H1 (cell line): ENCODE results near the gene VTN. TPM values are rescaled to one million over a fixed set of nuclear protein-coding genes. Genes with fewer than 3 reads are reported as not detected.
A peak's percentile ranks its signal among the peaks of the same experiment; 100 is the strongest.

Source experiments
- CTCF ChIA-PET: fragments of 300-600 bp; sonication (Branson Sonifier 250); formaldehyde crosslinking; loops from one replicate; lab custom pipeline; 2021; ENCODE audit not compliant: partially characterized antibody; lab: Charles Lee
- POLR2A ChIA-PET: fragments of 300-600 bp; sonication (Branson Sonifier 250); formaldehyde crosslinking; loops from one replicate; lab custom pipeline; 2021; ENCODE audit warnings: inconsistent platforms; ENCODE audit not compliant: partially characterized antibody; lab: Charles Lee
- DNase-seq, 2 experiments: peaks; one replicate each; pipeline versions ENCODE4 v3.0.0 to v3.0.0-alpha.2; 2010 to 2022; ENCODE audit warnings: low spot score in 2 of 2, low read depth in 1 of 2, mixed read lengths in 1 of 2
- FAIRE-seq: peaks from 2 replicates; lab custom pipeline; 2011; peaks lifted over from hg19 to GRCh38; lab: Jason Lieb, UNC
- H2AFZ ChIP-seq: 2 replicates; pipeline ENCODE4 v1.8.1; 2012; ENCODE audit warnings: low read length, inconsistent platforms
- H2AK5ac ChIP-seq: 2 replicates; pipeline ENCODE4 v1.6.1; 2013; ENCODE audit warnings: low read depth, low read length
- H2BK120ac ChIP-seq: replicated peaks from 2 replicates; pipeline ENCODE3; 2013; ENCODE audit warnings: low read depth, low read length, inconsistent platforms
- H2BK12ac ChIP-seq: 2 replicates; pipeline ENCODE4 v1.6.1; 2013; ENCODE audit warnings: low read depth, low read length
- H2BK15ac ChIP-seq: 2 replicates; pipeline ENCODE4 v1.6.1; 2013; ENCODE audit warnings: low read length
- H2BK20ac ChIP-seq: 2 replicates; pipeline ENCODE4 v1.6.1; 2013; ENCODE audit warnings: low read length
- H2BK5ac ChIP-seq: 2 replicates; pipeline ENCODE4 v1.6.1; 2013; ENCODE audit warnings: low read depth, low read length
- H3K14ac ChIP-seq: 2 replicates; pipeline ENCODE4 v1.6.1; 2013; ENCODE audit warnings: inconsistent platforms; ENCODE audit not compliant: insufficient read length
- H3K18ac ChIP-seq: 2 replicates; pipeline ENCODE4 v1.6.1; 2013; ENCODE audit warnings: low read length; ENCODE audit errors: extremely low read depth
- H3K23ac ChIP-seq: 2 replicates; pipeline ENCODE4 v1.6.1; 2013; ENCODE audit warnings: inconsistent platforms; ENCODE audit not compliant: insufficient read length
- H3K23me2 ChIP-seq: 2 replicates; pipeline ENCODE4 v1.6.1; 2013; ENCODE audit warnings: low read depth, low read length
- H3K27ac ChIP-seq: 2 replicates; pipeline ENCODE4 v1.6.1; 2011; ENCODE audit warnings: low read depth, low read length, inconsistent platforms
- H3K27me3 ChIP-seq, 4 experiments: replicated peaks in 1 of 4; 1 replicate in 1 of 4; 2 replicates in 3 of 4; pipeline versions ENCODE4 v1.6.1 to v1.8.1; 2011 to 2013; ENCODE audit warnings: low read length in 3 of 4, mild to moderate bottlenecking in 3 of 4, inconsistent platforms in 2 of 4, mixed read lengths in 2 of 4, moderate library complexity in 1 of 4; ENCODE audit not compliant: control insufficient read depth in 3 of 4, insufficient read depth in 3 of 4; ENCODE audit errors: extremely low read depth in 1 of 4
- H3K36me3 ChIP-seq, 4 experiments: 2 replicates each; pipeline versions ENCODE4 v1.6.1 to v1.8.1; 2011 to 2013; ENCODE audit warnings: mild to moderate bottlenecking in 4 of 4, low read length in 3 of 4, moderate library complexity in 2 of 4, control low read depth in 1 of 4, inconsistent platforms in 1 of 4; ENCODE audit not compliant: insufficient read depth in 4 of 4, control insufficient read depth in 2 of 4
- H3K4ac ChIP-seq: replicated peaks from 2 replicates; pipeline ENCODE3; 2013; ENCODE audit warnings: low read length, low read depth, mixed read lengths, inconsistent platforms; ENCODE audit not compliant: insufficient read length
- H3K4me1 ChIP-seq, 4 experiments: replicated peaks in 1 of 4; 1 replicate in 1 of 4; 2 replicates in 3 of 4; pipeline versions ENCODE4 v1.6.1 to v1.8.1; 2011 to 2013; ENCODE audit warnings: low read length in 3 of 4, inconsistent platforms in 2 of 4, mixed read lengths in 1 of 4; ENCODE audit not compliant: insufficient read depth in 4 of 4, control insufficient read depth in 3 of 4
- H3K4me2 ChIP-seq, 2 experiments: 2 replicates each; pipeline versions ENCODE4 v1.6.1 to v1.8.1; 2011 to 2013; ENCODE audit warnings: low read depth in 2 of 2, low read length in 2 of 2, control low read depth in 1 of 2, inconsistent platforms in 1 of 2, mild to moderate bottlenecking in 1 of 2; ENCODE audit not compliant: insufficient read depth in 1 of 2
- H3K4me3 ChIP-seq, 4 experiments: fragments of 200-600, 300-600 bp in 1 of 4; sonication (generic), shearing (Covaris generic), sonication (Bioruptor Twin) in 1 of 4; 2 replicates each; pipeline versions ENCODE4 v1.5.1 to v1.8.1; 2011 to 2016; ENCODE audit warnings: low read length in 4 of 4, low read depth in 3 of 4, control low read depth in 2 of 4, inconsistent platforms in 2 of 4, mild to moderate bottlenecking in 2 of 4, mixed read lengths in 1 of 4, moderate library complexity in 1 of 4; ENCODE audit not compliant: insufficient read depth in 2 of 4; ENCODE audit errors: extremely low read depth in 1 of 4
- H3K56ac ChIP-seq: replicated peaks from 2 replicates; pipeline ENCODE3; 2013; ENCODE audit warnings: low read depth, mild to moderate bottlenecking, mixed read lengths, low read length, inconsistent platforms; ENCODE audit not compliant: insufficient read length
- H3K79me1 ChIP-seq: 2 replicates; pipeline ENCODE4 v1.6.1; 2013; ENCODE audit warnings: low read depth, low read length, control low read depth
- H3K79me2 ChIP-seq, 2 experiments: 2 replicates each; pipeline versions ENCODE4 v1.6.1 to v1.8.1; 2012 to 2013; ENCODE audit warnings: low read length in 2 of 2, mild to moderate bottlenecking in 2 of 2, inconsistent platforms in 1 of 2; ENCODE audit not compliant: insufficient read depth in 2 of 2, control insufficient read depth in 1 of 2
- H3K9ac ChIP-seq, 4 experiments: replicated peaks in 1 of 4; 1 replicate in 1 of 4; 2 replicates in 3 of 4; pipeline versions ENCODE4 v1.6.1 to v1.8.1; 2011 to 2013; ENCODE audit warnings: low read depth in 3 of 4, low read length in 3 of 4, control low read depth in 2 of 4, mild to moderate bottlenecking in 2 of 4, moderate library complexity in 2 of 4, inconsistent platforms in 1 of 4; ENCODE audit errors: extremely low read depth in 1 of 4
- H3K9me3 ChIP-seq, 2 experiments: 2 replicates each; pipeline versions ENCODE4 v1.6.1 to v1.8.1; 2012 to 2013; ENCODE audit warnings: mild to moderate bottlenecking in 2 of 2, moderate library complexity in 2 of 2, control low read depth in 1 of 2, inconsistent platforms in 1 of 2, low read depth in 1 of 2, low read length in 1 of 2, mixed read lengths in 1 of 2; ENCODE audit not compliant: insufficient read depth in 2 of 2
- H4K20me1 ChIP-seq, 2 experiments: replicated peaks in 1 of 2; 2 replicates each; pipeline versions ENCODE3 to v1.8.1; 2011 to 2013; ENCODE audit warnings: inconsistent platforms in 2 of 2, low read length in 2 of 2, mild to moderate bottlenecking in 1 of 2; ENCODE audit not compliant: insufficient read depth in 2 of 2, control insufficient read depth in 1 of 2
- H4K5ac ChIP-seq: 2 replicates; pipeline ENCODE4 v1.6.1; 2013; ENCODE audit warnings: low read length, low read depth, mixed read lengths, inconsistent platforms; ENCODE audit not compliant: insufficient read length
- H4K8ac ChIP-seq: 2 replicates; pipeline ENCODE4 v1.8.0; 2013; ENCODE audit warnings: mild to moderate bottlenecking, moderate library complexity, low read length, inconsistent platforms; ENCODE audit not compliant: insufficient read depth; ENCODE audit errors: extremely low read depth
- H4K91ac ChIP-seq: replicated peaks from 2 replicates; pipeline ENCODE3; 2013; ENCODE audit warnings: low read length, mixed read lengths, inconsistent platforms; ENCODE audit not compliant: insufficient read length
- ASH2L ChIP-seq: fragments of 200-600, 300-600 bp; sonication (generic); IDR thresholded peaks from one replicate; pipeline ENCODE4 v1.7.1; 2017; ENCODE audit warnings: low read length
- FOSL1 ChIP-seq: IDR thresholded peaks from 2 replicates; pipeline ENCODE4 v1.6.1; 2011; ENCODE audit warnings: mild to moderate bottlenecking, low read depth, low read length, moderate library complexity; ENCODE audit not compliant: insufficient read depth
- KDM5A ChIP-seq: fragments of 200-600 bp; IDR thresholded peaks from 2 replicates; pipeline ENCODE4 v1.7.1; 2012; ENCODE audit warnings: mild to moderate bottlenecking, low read length, inconsistent platforms, mixed read lengths
- TBP ChIP-seq: IDR thresholded peaks from 2 replicates; pipeline ENCODE4 v1.6.1; 2011; ENCODE audit warnings: low read depth, low read length, improper control_type of control experiment
- WGBS, 2 experiments: shearing (Covaris generic) in 1 of 2; methylation state at CpG; one replicate each; pipeline versions ENCODE4 v1.1.6 to v1.1.7; 2013 to 2015; ENCODE audit warnings: low lambda C conversion rate in 2 of 2, mixed read lengths in 2 of 2, inconsistent platforms in 1 of 2, low coverage in 1 of 2, missing lambda C conversion rate in 1 of 2; ENCODE audit not compliant: insufficient replicate concordance in 2 of 2, insufficient coverage in 1 of 2, insufficient read length in 1 of 2; ENCODE audit errors: extremely low coverage in 1 of 2, missing lambda C conversion rate in 1 of 2; 5-methylcytosine and 5-hydroxymethylcytosine counted together
- polyA plus RNA-seq, 7 experiments: library from polyadenylated mRNA; depleted of rRNA in 3 of 7; stranded (reverse) in 5 of 7; unstranded in 2 of 7; fragments of >200 nt in 5 of 7; fragments of 200-250 nt in 2 of 7; gene quantifications; 1 replicate in 5 of 7; 2 replicates in 1 of 7; 4 replicates in 1 of 7; pipeline versions ENCODE4 v1.2.1 to v1.2.3, GENCODE V29; 2011 to 2013; ENCODE audit warnings: missing spikeins in 2 of 7, mixed read lengths in 2 of 7
- total RNA-seq: library from RNA; stranded (reverse); fragmentation: NEBNext Ultra II Directional; extraction: Animal tissue kit (Norgen Biotek cat#: 25700); gene quantifications from 2 replicates; pipeline ENCODE4 v1.2.1, GENCODE V29; 2021
- TF ChIP-seq, protein P1 (sequence below): IDR thresholded peaks from 2 replicates; pipeline ENCODE4 v1.6.1; 2011; ENCODE audit warnings: low read depth, mild to moderate bottlenecking, low read length; ENCODE audit not compliant: insufficient read depth

Gene VTN
- total and polyA plus RNA-seq, 2 of the 8 experiments (the other 6 are each of a cell fraction or from before 2014, with no cell fraction given) = 0.18 TPM; not detected in 1

DNA sequence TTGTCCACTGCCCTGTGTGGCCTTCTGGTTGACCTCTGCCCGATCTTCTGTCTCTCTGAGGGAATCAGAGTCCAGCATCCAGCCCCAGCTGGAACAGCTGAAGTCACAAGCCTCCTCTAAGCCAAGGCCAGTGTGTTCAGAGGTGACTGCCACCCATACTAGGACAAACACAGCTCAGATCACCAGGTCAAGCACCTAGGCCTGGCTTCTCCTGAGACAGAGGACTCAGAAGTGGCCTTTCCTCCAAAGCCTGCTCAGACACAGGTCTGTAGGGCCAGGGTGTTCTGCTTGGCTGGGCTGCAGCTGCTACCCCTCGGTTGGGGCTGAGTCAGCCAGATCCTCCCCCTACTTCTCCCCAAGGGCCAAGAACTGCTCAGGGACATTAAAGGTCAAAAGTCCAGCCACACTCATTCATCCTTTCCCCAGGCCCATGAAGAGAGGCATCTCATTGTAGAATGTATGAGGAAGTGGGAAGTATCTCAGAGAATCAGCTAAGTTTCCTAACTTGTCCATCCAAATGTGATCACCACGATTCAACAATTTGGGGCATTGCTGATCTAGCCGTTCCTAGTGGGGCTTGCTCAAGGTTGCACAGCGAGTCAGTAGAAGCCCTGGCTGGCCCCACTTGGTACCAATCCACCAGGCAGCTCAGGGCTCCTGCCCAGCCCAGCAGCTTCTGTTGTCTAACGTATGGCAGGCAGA lies 28.3 kb upstream of the VTN start:
- H3K27ac ChIP-seq = no peak overlapping the region
- H3K79me1 ChIP-seq = no peaks in the 10 kb centered on the region; the same call in 1 of the 2 replicates
- no peaks in the 10 kb centered on the region for H3K36me3 ChIP-seq
- no peak overlapping the region; the same call in 1 of the 2 replicates for H2AK5ac ChIP-seq
- H3K4me2 ChIP-seq = no peak overlapping the region
- H2BK12ac ChIP-seq = peak overlapping the region; percentile 1; the same call in 1 of the 2 replicates
- no peaks in the 10 kb centered on the region for H4K20me1 ChIP-seq
- no peak overlapping the region for H4K5ac ChIP-seq
- no peak overlapping the region for H4K91ac ChIP-seq
- no peak overlapping the region for H2AFZ ChIP-seq
- H2BK5ac ChIP-seq = no peak overlapping the region
- H3K4ac ChIP-seq = no peak overlapping the region
- no peaks in the 10 kb centered on the region for H3K79me2 ChIP-seq
- no peaks in the 10 kb centered on the region for H3K9me3 ChIP-seq
- H3K27me3 ChIP-seq = peaks cover 0 to 16% (median 3%) of the 10 kb centered on the region in 4 experiments; a peak in 4 of 7 replicates
- no peak overlapping the region for H2BK15ac ChIP-seq
- no peak overlapping the region for H2BK20ac ChIP-seq
- peaks cover 3 to 22% (median 14%) of the 10 kb centered on the region in 4 experiments for H3K4me1 ChIP-seq
- no peaks in the 10 kb centered on the region for H3K23me2 ChIP-seq
- H3K4me3 ChIP-seq = no peak overlapping the region
- no peak overlapping the region for H3K56ac ChIP-seq
- H3K23ac ChIP-seq = no peak overlapping the region
- H2BK120ac ChIP-seq = no peak overlapping the region
- 87% methylated on average over 6 of the region's 6 CpGs; no CpG with 5 or more reads in 1 of the 2 experiments for WGBS, 2 experiments
- no peak for FAIRE-seq
- no peak overlapping the region for H3K18ac ChIP-seq
- TF ChIP-seq, protein P1, sequence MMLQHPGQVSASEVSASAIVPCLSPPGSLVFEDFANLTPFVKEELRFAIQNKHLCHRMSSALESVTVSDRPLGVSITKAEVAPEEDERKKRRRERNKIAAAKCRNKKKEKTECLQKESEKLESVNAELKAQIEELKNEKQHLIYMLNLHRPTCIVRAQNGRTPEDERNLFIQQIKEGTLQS = no peak
- TF ChIP-seq ASH2L (no peak), FOSL1 (no peak), KDM5A (no peak), TBP (no peak)
- TF ChIP-seq, all 59 proteins: peak for 0
- POLR2A ChIA-PET = interaction anchor here (3.3 to 12.8 kb wide), 2 partner anchors 8 to 12 kb away, joined by 12 to 135 read pairs; partner anchors contain the start of gene SLC46A1
- no peak overlapping the region for H4K8ac ChIP-seq
- no peak overlapping the region for H3K14ac ChIP-seq
- CTCF ChIA-PET = interaction anchor here (0.9 to 4.5 kb wide), 4 partner anchors 9 to 129 kb away, joined by 3 to 28 read pairs (median 4); no protein-coding TSS in a partner anchor
- no peak overlapping the region for H3K9ac ChIP-seq
- DNase-seq = no peak
